ENCODE data around the gene CACNA1A. TPM values are rescaled to one million over a fixed set of nuclear protein-coding genes. Genes with fewer than 3 reads are reported as not detected.

The CACNA1A gene
- total RNA-seq, 1 donor from 2014 or later = 1.5 TPM

GRCh38 chr19:13507053-13507611 lies 853 bp upstream of the CACNA1A start:
- intact Hi-C loops (cut with micrococcal nuclease) = no loop called here
- Mint-ChIP-seq H3K4me1 (no peaks in the 10 kb centered on the region), H3K36me3 (ENCODE audit: low read depth) (no peaks in the 10 kb centered on the region), H3K27me3 (peaks cover 51% of the 10 kb centered on the region), H3K9me3 (no peaks in the 10 kb centered on the region), H3K27ac (no peak overlapping the region), H3K4me3 (peak overlapping the region; percentile 7)
- TF ChIP-seq CTCF (IDR thresholded peaks at IDR 0.05) = no peak
- DNase-seq (no peak), ATAC-seq (ENCODE audit: low read depth) (no peak)
- CTCF ChIA-PET = no interaction called here
- POLR2A ChIA-PET = no interaction called here

GRCh38 chr19:13505761-13506470 lies 363 bp downstream of the CACNA1A start:
- H3K36me3 Mint-ChIP-seq (ENCODE audit: low read depth) = no peaks in the 10 kb centered on the region
- no peaks in the 10 kb centered on the region for H3K9me3 Mint-ChIP-seq
- ATAC-seq (ENCODE audit: low read depth) (no peak), DNase-seq (peak; percentile 14)
- H3K4me1 Mint-ChIP-seq = no peaks in the 10 kb centered on the region
- H3K27me3 Mint-ChIP-seq = peaks cover 53% of the 10 kb centered on the region
- no peak overlapping the region for H3K27ac Mint-ChIP-seq
- POLR2A ChIA-PET = no interaction called here
- TF ChIP-seq CTCF (IDR thresholded peaks at IDR 0.05) = no peak
- intact Hi-C loops (cut with micrococcal nuclease) = no loop called here
- CTCF ChIA-PET = no interaction called here
- no peak overlapping the region for H3K4me3 Mint-ChIP-seq

- Mint-ChIP-seq H3K27me3 (peaks cover 51% of the 10 kb centered on the region), H3K4me3 (no peak overlapping the region), H3K36me3 (ENCODE audit: low read depth) (no peaks in the 10 kb centered on the region), H3K9me3 (peaks cover 2% of the 10 kb centered on the region), H3K4me1 (no peaks in the 10 kb centered on the region), H3K27ac (no peak overlapping the region)
- no peak for ATAC-seq (ENCODE audit: low read depth)
- TF ChIP-seq CTCF (IDR thresholded peaks at IDR 0.05) = no peak
- no peak for DNase-seq
- ChIA-PET CTCF (no interaction called here), POLR2A (no interaction called here)
- intact Hi-C loops (cut with micrococcal nuclease) = no loop called here
Observed at GRCh38 chr19:13505164-13505695, 1.0 kb downstream of the CACNA1A start.

- H3K27ac Mint-ChIP-seq = no peak overlapping the region
- POLR2A ChIA-PET = no interaction called here
- intact Hi-C loops (cut with micrococcal nuclease) = no loop called here
- H3K9me3 Mint-ChIP-seq = peaks cover 2% of the 10 kb centered on the region
- no peaks in the 10 kb centered on the region for H3K36me3 Mint-ChIP-seq (ENCODE audit: low read depth)
- no peak for DNase-seq
- H3K4me3 Mint-ChIP-seq = no peak overlapping the region
- CTCF ChIA-PET = no interaction called here
- TF ChIP-seq CTCF (IDR thresholded peaks at IDR 0.05) = no peak
- peaks cover 43% of the 10 kb centered on the region for H3K27me3 Mint-ChIP-seq
- H3K4me1 Mint-ChIP-seq = no peaks in the 10 kb centered on the region
- ATAC-seq (ENCODE audit: low read depth) = no peak
Observed at GRCh38 chr19:13503570-13504235, 2.6 kb downstream of the CACNA1A start.

- ChIA-PET CTCF (no interaction called here), POLR2A (no interaction called here)
- H3K27ac Mint-ChIP-seq = no peak overlapping the region
- H3K27me3 Mint-ChIP-seq = peaks cover 34% of the 10 kb centered on the region
- DNase-seq = no peak
- peaks cover 2% of the 10 kb centered on the region for H3K9me3 Mint-ChIP-seq
- H3K4me3 Mint-ChIP-seq = no peak overlapping the region
- TF ChIP-seq CTCF (IDR thresholded peaks at IDR 0.05) = no peak
- no peaks in the 10 kb centered on the region for H3K36me3 Mint-ChIP-seq (ENCODE audit: low read depth)
- intact Hi-C loops (cut with micrococcal nuclease) = no loop called here
- ATAC-seq (ENCODE audit: low read depth) = no peak
- H3K4me1 Mint-ChIP-seq = no peaks in the 10 kb centered on the region
Observed at GRCh38 chr19:13502231-13502630, 4.0 kb downstream of the CACNA1A start.

Measured in activated B cell treated with CpG ODN at 0.5 μM for 24 hours (primary cell).